Esophagus muscularis mucosa (tissue), 4 donors: ENCODE measurements around the gene POLDIP2. TPM values are rescaled to one million over a fixed set of nuclear protein-coding genes. Genes with fewer than 3 reads are reported as not detected.

Source experiments
- DNase-seq: peaks from one replicate; pipeline ENCODE4 v3.0.0-alpha.2; 2017; ENCODE audit errors: extremely low spot score
- H3K27ac ChIP-seq, 4 donors: fragments of 200-600 bp; sonication (generic); replicated peaks in 1 of 4; 1 replicate in 3 of 4; 2 replicates in 1 of 4; pipeline ENCODE4 v1.5.1; 2016 to 2019; ENCODE audit warnings: mild to moderate bottlenecking in 1 of 4
- H3K27me3 ChIP-seq, 4 donors: fragments of 200-600 bp; sonication (generic); one replicate each; pipeline versions ENCODE4 v1.5.1 to v1.6.0; 2016 to 2019
- H3K36me3 ChIP-seq, 4 donors: fragments of 200-600 bp; sonication (generic); one replicate each; pipeline ENCODE4 v1.5.1; 2016 to 2019
- H3K4me1 ChIP-seq, 4 donors: fragments of 200-600 bp; sonication (generic); one replicate each; pipeline ENCODE4 v1.5.1; 2016 to 2019
- H3K4me3 ChIP-seq, 4 donors: fragments of 200-600 bp; sonication (generic); 1 replicate in 2 of 4; 2 replicates in 2 of 4; pipeline ENCODE4 v1.5.1; 2016 to 2019; ENCODE audit warnings: mild to moderate bottlenecking in 4 of 4, moderate library complexity in 1 of 4
- H3K9me3 ChIP-seq, 4 donors: fragments of 200-600 bp; sonication (generic); 1 replicate in 3 of 4; 2 replicates in 1 of 4; pipeline ENCODE4 v1.5.1; 2016 to 2019
- EP300 ChIP-seq: sonication (generic); formaldehyde crosslinking; IDR thresholded peaks from one replicate; pipeline ENCODE4 v1.6.1; 2017; ENCODE audit warnings: antibody characterized with exemption
- POLR2A ChIP-seq: fragments of 450-650 bp; IDR thresholded peaks from one replicate; pipeline ENCODE4 v1.6.1; 2017; ENCODE audit warnings: antibody characterized with exemption, moderate library complexity, mild to moderate bottlenecking, low read depth
- POLR2AphosphoS5 ChIP-seq, 2 donors: sonication (generic); formaldehyde crosslinking; IDR thresholded peaks; one replicate each; pipeline ENCODE4 v1.6.1; 2017; ENCODE audit warnings: antibody characterized with exemption in 2 of 2
- WGBS: methylation state at CpG from one replicate; pipeline ENCODE4 v1.1.5; 2018; 5-methylcytosine and 5-hydroxymethylcytosine counted together
- intact Hi-C: fragments of 100-400 bp; cut with DNase I; formaldehyde crosslinking; loops from one replicate; pipeline ENCODE4 v1.15.1; 2023
- total RNA-seq, 4 donors: library from RNA; depleted of rRNA; stranded (reverse); fragments of >200 nt; gene quantifications; one replicate each; pipeline versions ENCODE4 v1.1.0 to v1.2.1, GENCODE V29; 2016
- TF ChIP-seq, protein P1 (sequence below), 3 experiments: fragments of 200-600 bp in 2 of 3; fragments of 450-650 bp in 1 of 3; sonication (generic) in 2 of 3; IDR thresholded peaks; one replicate each; pipeline ENCODE4 v1.5.1; 2017 to 2019; ENCODE audit warnings: antibody characterized with exemption in 3 of 3, mild to moderate bottlenecking in 2 of 3, moderate library complexity in 1 of 3

The POLDIP2 gene
- total RNA-seq, 4 donors from 2014 or later = 67.7 to 97.5 (median 81.4) TPM

DNA sequence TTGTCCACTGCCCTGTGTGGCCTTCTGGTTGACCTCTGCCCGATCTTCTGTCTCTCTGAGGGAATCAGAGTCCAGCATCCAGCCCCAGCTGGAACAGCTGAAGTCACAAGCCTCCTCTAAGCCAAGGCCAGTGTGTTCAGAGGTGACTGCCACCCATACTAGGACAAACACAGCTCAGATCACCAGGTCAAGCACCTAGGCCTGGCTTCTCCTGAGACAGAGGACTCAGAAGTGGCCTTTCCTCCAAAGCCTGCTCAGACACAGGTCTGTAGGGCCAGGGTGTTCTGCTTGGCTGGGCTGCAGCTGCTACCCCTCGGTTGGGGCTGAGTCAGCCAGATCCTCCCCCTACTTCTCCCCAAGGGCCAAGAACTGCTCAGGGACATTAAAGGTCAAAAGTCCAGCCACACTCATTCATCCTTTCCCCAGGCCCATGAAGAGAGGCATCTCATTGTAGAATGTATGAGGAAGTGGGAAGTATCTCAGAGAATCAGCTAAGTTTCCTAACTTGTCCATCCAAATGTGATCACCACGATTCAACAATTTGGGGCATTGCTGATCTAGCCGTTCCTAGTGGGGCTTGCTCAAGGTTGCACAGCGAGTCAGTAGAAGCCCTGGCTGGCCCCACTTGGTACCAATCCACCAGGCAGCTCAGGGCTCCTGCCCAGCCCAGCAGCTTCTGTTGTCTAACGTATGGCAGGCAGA, 41.1 kb upstream of the POLDIP2 start:
- 69% methylated on average over 3 of the region's 6 CpGs for WGBS
- intact Hi-C loops = no loop called here
- TF ChIP-seq POLR2AphosphoS5 (IDR thresholded peaks at IDR 0.05) = no peak
- TF ChIP-seq, protein P1, sequence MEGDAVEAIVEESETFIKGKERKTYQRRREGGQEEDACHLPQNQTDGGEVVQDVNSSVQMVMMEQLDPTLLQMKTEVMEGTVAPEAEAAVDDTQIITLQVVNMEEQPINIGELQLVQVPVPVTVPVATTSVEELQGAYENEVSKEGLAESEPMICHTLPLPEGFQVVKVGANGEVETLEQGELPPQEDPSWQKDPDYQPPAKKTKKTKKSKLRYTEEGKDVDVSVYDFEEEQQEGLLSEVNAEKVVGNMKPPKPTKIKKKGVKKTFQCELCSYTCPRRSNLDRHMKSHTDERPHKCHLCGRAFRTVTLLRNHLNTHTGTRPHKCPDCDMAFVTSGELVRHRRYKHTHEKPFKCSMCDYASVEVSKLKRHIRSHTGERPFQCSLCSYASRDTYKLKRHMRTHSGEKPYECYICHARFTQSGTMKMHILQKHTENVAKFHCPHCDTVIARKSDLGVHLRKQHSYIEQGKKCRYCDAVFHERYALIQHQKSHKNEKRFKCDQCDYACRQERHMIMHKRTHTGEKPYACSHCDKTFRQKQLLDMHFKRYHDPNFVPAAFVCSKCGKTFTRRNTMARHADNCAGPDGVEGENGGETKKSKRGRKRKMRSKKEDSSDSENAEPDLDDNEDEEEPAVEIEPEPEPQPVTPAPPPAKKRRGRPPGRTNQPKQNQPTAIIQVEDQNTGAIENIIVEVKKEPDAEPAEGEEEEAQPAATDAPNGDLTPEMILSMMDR (IDR thresholded peaks at IDR 0.05) = no peak
- TF ChIP-seq POLR2A = no peak
- no peak for TF ChIP-seq EP300
- Histone ChIP-seq H3K27ac (no peak overlapping the region), H3K27me3 (no peaks in the 10 kb centered on the region), H3K4me3 (no peak overlapping the region), H3K9me3 (no peaks in the 10 kb centered on the region), H3K4me1 (no peaks in the 10 kb centered on the region), H3K36me3 (peaks cover 10 to 94% (median 56%) of the 10 kb centered on the region in 4 donors)
- no peak for DNase-seq

DNA sequence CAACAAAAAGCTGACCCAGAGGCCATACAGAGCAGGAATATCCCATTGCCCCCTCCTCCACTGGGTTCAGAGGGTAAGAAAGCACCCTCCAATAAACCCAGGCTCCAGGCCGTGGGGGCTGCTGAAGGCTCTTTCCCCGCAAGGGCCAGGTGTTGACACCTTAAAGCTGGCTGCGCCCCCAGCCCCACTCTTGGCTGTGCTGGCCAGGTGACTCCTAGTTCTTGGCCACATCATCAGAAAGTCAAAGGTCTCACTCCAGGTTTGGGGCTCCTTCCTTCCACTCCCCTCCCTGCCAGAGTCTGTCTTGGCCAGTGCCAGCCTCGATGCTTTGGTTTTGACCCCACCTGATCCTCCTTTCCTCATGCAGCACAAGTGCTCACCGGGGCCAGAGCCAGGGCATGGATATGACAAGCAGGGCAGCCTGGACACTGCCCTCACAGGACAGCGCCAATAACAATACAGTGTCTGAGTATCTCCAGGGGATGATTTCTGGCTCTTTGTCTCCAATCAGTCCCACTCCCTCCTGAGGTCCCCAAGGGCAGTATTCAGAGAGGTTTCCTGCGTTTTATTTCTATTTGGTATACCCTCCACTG, 40.5 kb upstream of the POLDIP2 start:
- Histone ChIP-seq H3K9me3 (no peaks in the 10 kb centered on the region), H3K27ac (no peak overlapping the region), H3K4me3 (no peak overlapping the region), H3K4me1 (no peaks in the 10 kb centered on the region), H3K36me3 (peaks cover 10 to 95% (median 61%) of the 10 kb centered on the region in 4 donors), H3K27me3 (no peaks in the 10 kb centered on the region)
- intact Hi-C loops = no loop called here
- DNase-seq = no peak
- TF ChIP-seq POLR2A (no peak), EP300 (no peak), POLR2AphosphoS5 (IDR thresholded peaks at IDR 0.05) (no peak)
- TF ChIP-seq, protein P1 (IDR thresholded peaks at IDR 0.05) = no peak
- 77% methylated on average over 7 of the region's 7 CpGs for WGBS

DNA sequence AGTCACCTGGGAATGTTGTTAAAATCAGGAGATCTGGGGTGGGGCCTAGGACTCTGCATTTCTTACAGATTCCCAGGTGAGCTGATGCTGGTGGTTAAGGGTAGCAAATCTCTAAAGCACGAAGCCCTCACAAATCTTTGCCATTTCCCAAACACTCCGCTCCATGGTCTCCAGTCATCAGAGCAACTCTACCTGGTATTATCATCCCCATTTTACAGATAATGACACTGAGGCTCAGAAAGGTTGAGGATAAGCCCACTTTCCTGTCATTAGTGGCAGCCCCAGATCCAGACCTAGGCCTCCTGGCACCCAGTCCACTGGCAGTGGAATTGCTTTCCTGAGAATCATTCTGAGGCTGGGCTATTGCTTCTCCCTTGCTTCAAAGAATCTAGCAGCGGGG, 39.9 kb upstream of the POLDIP2 start:
- no peak for DNase-seq
- WGBS = 100% methylated on average over 2 of the region's 3 CpGs
- no peak overlapping the region for H3K4me3 ChIP-seq
- peaks cover 10 to 95% (median 64%) of the 10 kb centered on the region in 4 donors for H3K36me3 ChIP-seq
- no peaks in the 10 kb centered on the region for H3K27me3 ChIP-seq
- TF ChIP-seq POLR2AphosphoS5 (IDR thresholded peaks at IDR 0.05) = no peak
- TF ChIP-seq POLR2A = no peak
- no peak for TF ChIP-seq EP300
- TF ChIP-seq, protein P1 (IDR thresholded peaks at IDR 0.05) = no peak
- H3K9me3 ChIP-seq = no peaks in the 10 kb centered on the region
- no peaks in the 10 kb centered on the region for H3K4me1 ChIP-seq
- intact Hi-C loops = no loop called here
- no peak overlapping the region for H3K27ac ChIP-seq

DNA sequence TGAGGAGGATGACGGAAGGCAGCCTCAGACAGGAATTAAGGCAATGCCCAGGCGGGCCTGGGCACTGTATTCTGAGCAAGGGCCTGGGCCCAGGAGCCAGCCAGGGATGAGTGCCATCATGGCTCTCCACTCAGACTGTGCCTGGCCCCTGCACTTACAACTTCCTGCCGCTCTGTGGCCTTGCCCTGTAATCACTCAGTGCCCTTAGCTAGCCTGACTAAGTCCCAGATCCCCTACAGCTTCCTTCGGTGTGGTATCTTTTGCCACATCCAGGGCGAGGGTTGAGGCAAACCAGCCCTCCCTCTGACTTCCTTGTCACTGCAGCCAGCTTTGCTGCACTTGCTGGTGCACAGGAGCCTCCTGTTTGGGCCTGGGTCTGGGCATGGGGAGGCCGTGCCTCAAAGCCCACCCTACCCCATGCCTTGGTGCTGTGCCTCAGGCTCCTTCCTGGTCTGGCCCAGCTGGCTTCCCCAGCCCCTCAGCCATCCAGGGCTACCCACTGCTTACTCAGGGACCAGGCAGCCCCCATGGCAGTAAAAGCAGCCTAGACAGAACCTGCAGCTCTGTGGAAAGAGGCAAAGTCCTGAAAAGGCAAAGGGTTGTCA, 39.4 kb upstream of the POLDIP2 start:
- intact Hi-C loops = no loop called here
- TF ChIP-seq POLR2A (no peak), POLR2AphosphoS5 (IDR thresholded peaks at IDR 0.05) (no peak), EP300 (no peak)
- TF ChIP-seq, protein P1 (IDR thresholded peaks at IDR 0.05) = no peak
- 86% methylated on average over 6 of the region's 6 CpGs for WGBS
- no peaks in the 10 kb centered on the region for H3K27me3 ChIP-seq
- H3K27ac ChIP-seq = no peak overlapping the region
- no peak for DNase-seq
- no peak overlapping the region for H3K4me3 ChIP-seq
- no peaks in the 10 kb centered on the region for H3K4me1 ChIP-seq
- H3K36me3 ChIP-seq = peaks cover 10 to 95% (median 62%) of the 10 kb centered on the region in 4 donors
- H3K9me3 ChIP-seq = no peaks in the 10 kb centered on the region
